HepG2 (cell line): ENCODE measurements around the gene RHBDL1. TPM values are rescaled to one million over a fixed set of nuclear protein-coding genes. Genes with fewer than 3 reads are reported as not detected.

ENCODE experiments used
- ATAC-seq: fragments of 200-7000 bp; cut with Tn5 transposase; 3 replicates; pipeline ENCODE4 v1.9.1; 2020; ENCODE audit warnings: mild to moderate bottlenecking, moderate library complexity
- BruUV-seq: library from RNA; stranded (reverse); fragments of 400-500 nt; replicated peaks from 2 replicates; lab custom pipeline; 2021; lab: Mats Ljungman, UMichigan
- CTCF ChIA-PET: fragments of 300-600 bp; formaldehyde crosslinking; extraction: SDS; loops from one replicate; lab custom pipeline; 2021; ENCODE audit warnings: low total read pairs, inconsistent platforms, low intra/inter-chr PET ratio; lab: Yijun Ruan, JAX
- POLR2A ChIA-PET: fragments of 350-600 bp; sonication (Branson Sonifier 250); formaldehyde crosslinking; loops from one replicate; lab custom pipeline; 2020; ENCODE audit warnings: antibody characterized with exemption, inconsistent platforms; lab: Yijun Ruan, JAX
- DNase-seq: peaks from one replicate; pipeline ENCODE4 v3.0.0-alpha.2; 2015; ENCODE audit warnings: low spot score
- FAIRE-seq: peaks from 3 replicates; lab custom pipeline; 2011; peaks lifted over from hg19 to GRCh38; lab: Jason Lieb, UNC
- H2AFZ ChIP-seq: one replicate; pipeline ENCODE4 v1.6.1; 2011; ENCODE audit warnings: low read length, inconsistent platforms
- H3K27ac ChIP-seq: fragments of 300-600 bp; 3 replicates; pipeline ENCODE4 v1.8.0; 2011; ENCODE audit warnings: mixed run types, mild to moderate bottlenecking, mixed read lengths, low read length, inconsistent platforms; ENCODE audit not compliant: insufficient read depth; ENCODE audit errors: extremely low read length
- H3K27me3 ChIP-seq, 2 experiments: fragments of 200-600 bp in 1 of 2; 2 replicates in 1 of 2; 3 replicates in 1 of 2; pipeline versions ENCODE4 v1.6.0 to v1.8.0; 2011; ENCODE audit warnings: low read length in 2 of 2, mild to moderate bottlenecking in 2 of 2, moderate library complexity in 2 of 2, inconsistent platforms in 1 of 2; ENCODE audit not compliant: insufficient read depth in 2 of 2, control insufficient read depth in 1 of 2
- H3K36me3 ChIP-seq, 2 experiments: fragments of 200-600 bp in 1 of 2; replicated peaks in 1 of 2; 2 replicates in 1 of 2; 3 replicates in 1 of 2; pipeline versions ENCODE4 v1.5.1 to v1.8.0; 2011; ENCODE audit warnings: low read length in 2 of 2, inconsistent platforms in 1 of 2; ENCODE audit not compliant: insufficient read depth in 2 of 2, control insufficient read depth in 1 of 2
- H3K4me1 ChIP-seq: 2 replicates; pipeline ENCODE4 v1.5.1; 2012; ENCODE audit warnings: low read length, inconsistent platforms; ENCODE audit not compliant: insufficient read depth
- H3K4me2 ChIP-seq: 2 replicates; pipeline ENCODE4 v1.6.0; 2011; ENCODE audit warnings: low read depth, low read length, inconsistent platforms
- H3K4me3 ChIP-seq, 3 experiments: fragments of 200-600 bp in 1 of 3; sonication (generic), shearing (Covaris generic) in 1 of 3; replicated peaks in 1 of 3; 2 replicates each; pipeline ENCODE4 v1.5.1; 2011 to 2016; ENCODE audit warnings: low read length in 3 of 3, inconsistent platforms in 2 of 3, low read depth in 2 of 3, mild to moderate bottlenecking in 2 of 3, control low read depth in 1 of 3, mixed read lengths in 1 of 3; ENCODE audit not compliant: insufficient read depth in 1 of 3
- H3K79me2 ChIP-seq: one replicate; pipeline ENCODE4 v1.6.1; 2011; ENCODE audit warnings: low read length, inconsistent platforms; ENCODE audit not compliant: insufficient read depth
- H3K9ac ChIP-seq: 2 replicates; pipeline ENCODE4 v1.6.0; 2011; ENCODE audit warnings: mild to moderate bottlenecking, low read depth, low read length, inconsistent platforms; ENCODE audit not compliant: insufficient read depth
- H3K9me3 ChIP-seq: 2 replicates; pipeline ENCODE4 v1.5.1; 2012; ENCODE audit warnings: mild to moderate bottlenecking, low read length
- H4K20me1 ChIP-seq: 2 replicates; pipeline ENCODE4 v1.6.0; 2011; ENCODE audit warnings: inconsistent platforms, mild to moderate bottlenecking, low read length, moderate library complexity; ENCODE audit not compliant: insufficient read depth
- AGO2 ChIP-seq: fragments of 200-400 bp; formaldehyde crosslinking; optimal IDR thresholded peaks from 2 replicates; pipeline ENCODE3; 2017; ENCODE audit warnings: mild to moderate bottlenecking, low read depth, low read length, moderate library complexity
- DNMT1 ChIP-seq: sonication (generic); formaldehyde crosslinking; IDR thresholded peaks from 2 replicates; pipeline ENCODE4 v1.5.1; 2020; ENCODE audit warnings: mild to moderate bottlenecking, missing genetic modification reagents
- ELF1 ChIP-seq: sonication (generic); formaldehyde crosslinking; IDR thresholded peaks from 2 replicates; pipeline ENCODE4 v1.4.0; 2020; ENCODE audit warnings: missing genetic modification reagents
- HNRNPL ChIP-seq: fragments of 200-400 bp; formaldehyde crosslinking; IDR thresholded peaks from 2 replicates; pipeline ENCODE4 v1.6.1; 2017; ENCODE audit warnings: mild to moderate bottlenecking, low read depth, low read length
- NAIF1 ChIP-seq: sonication (generic); formaldehyde crosslinking; IDR thresholded peaks from 2 replicates; pipeline ENCODE4 v1.5.0; 2020; ENCODE audit warnings: mild to moderate bottlenecking, missing genetic modification reagents, borderline replicate concordance
- ZFP37 ChIP-seq: sonication (generic); formaldehyde crosslinking; IDR thresholded peaks from 2 replicates; pipeline ENCODE4 v1.4.0; 2020; ENCODE audit warnings: missing genetic modification reagents, borderline replicate concordance
- ZSCAN22 ChIP-seq: sonication (generic); formaldehyde crosslinking; IDR thresholded peaks from 2 replicates; pipeline ENCODE4 v1.4.0; 2020; ENCODE audit warnings: mild to moderate bottlenecking, missing genetic modification reagents
- WGBS: methylation state at CpG from one replicate; pipeline ENCODE4 v1.1.6; 2017; ENCODE audit warnings: low lambda C conversion rate; 5-methylcytosine and 5-hydroxymethylcytosine counted together
- in situ Hi-C: cut with HindIII; loops from 2 replicates; pipeline ENCODE4 v1.10.0; 2017; ENCODE audit warnings: low pct_unique_long_range_greater_than_20kb; ENCODE audit not compliant: extremely low pct_ligation_motif_present
- intact Hi-C: fragments of 100-400 bp; cut with micrococcal nuclease; formaldehyde crosslinking; loops from one replicate; pipeline ENCODE4 v1.10.0; 2022; ENCODE audit not compliant: unreplicated experiment
- polyA plus RNA-seq, 8 experiments: library from polyadenylated mRNA; depleted of rRNA in 3 of 8; stranded (reverse) in 7 of 8; unstranded in 1 of 8; fragments of >200 nt; fragmentation: Illumina TruSeq in 4 of 8; extraction: Trizol in 4 of 8; gene quantifications; 2 replicates each; pipeline versions ENCODE4 v1.2.1 to v1.2.3, GENCODE V29; 2011 to 2016; ENCODE audit warnings: low read depth in 4 of 8, missing spikeins in 1 of 8, mixed read lengths in 1 of 8; ENCODE audit not compliant: insufficient read depth in 1 of 8
- total RNA-seq, 5 experiments: library from RNA; depleted of rRNA; stranded (reverse); fragments of >200 nt; fragmentation: Illumina TruSeq; extraction: Trizol; gene quantifications; 2 replicates each; pipeline ENCODE4 v1.2.3, GENCODE V29; 2016; ENCODE audit warnings: low read depth in 1 of 5
- TF ChIP-seq, protein P1 (sequence below): sonication (generic); formaldehyde crosslinking; IDR thresholded peaks from 2 replicates; pipeline ENCODE4 v1.4.0; 2020; ENCODE audit warnings: missing genetic modification reagents

RHBDL1 gene
- total and polyA plus RNA-seq, 2 of the 13 experiments (the other 11 are each of a cell fraction or from before 2014, with no cell fraction given): 1.8 to 3.8 TPM

DNA sequence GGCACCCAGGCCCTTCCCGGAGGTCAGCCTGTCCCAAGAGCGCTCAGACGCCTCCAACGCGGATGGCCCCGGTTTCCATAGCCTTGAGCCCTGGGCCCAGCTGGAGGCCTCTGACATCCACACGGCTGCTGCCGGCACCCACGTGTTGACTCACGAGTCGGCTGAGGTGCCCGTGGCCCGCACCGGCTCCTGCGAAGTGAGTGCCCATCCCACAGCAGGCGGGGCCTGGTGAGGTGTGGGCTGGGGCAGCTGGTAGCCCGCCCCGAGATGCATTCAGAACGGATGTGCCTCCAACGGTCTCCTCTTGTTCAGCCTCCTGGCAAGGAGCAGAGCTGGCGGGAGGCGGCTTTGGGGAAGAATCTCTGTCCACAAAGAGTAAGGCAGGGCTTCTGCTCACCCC is 23.6 kb upstream of the RHBDL1 start:
- Histone ChIP-seq H3K9me3 (no peaks in the 10 kb centered on the region), H4K20me1 (no peaks in the 10 kb centered on the region), H3K4me2 (no peak overlapping the region), H2AFZ (no peak overlapping the region), H3K27ac (no peak overlapping the region), H3K4me1 (peaks cover 58% of the 10 kb centered on the region), H3K36me3 (peaks cover 2 to 3% of the 10 kb centered on the region in 2 experiments; a peak in 1 of 5 replicates), H3K27me3 (no peaks in the 10 kb centered on the region), H3K9ac (no peak overlapping the region), H3K4me3 (no peak overlapping the region), H3K79me2 (peaks cover 6% of the 10 kb centered on the region)
- FAIRE-seq (no peak), DNase-seq (no peak), ATAC-seq (no peak)
- intact Hi-C loops: no loop called here
- TF ChIP-seq ZFP37 (CRISPR knock-in tag) (no peak), ZSCAN22 (CRISPR knock-in tag) (no peak), AGO2 (peak; percentile 21), NAIF1 (CRISPR knock-in tag) (no peak), DNMT1 (CRISPR knock-in tag) (no peak)
- 100% methylated on average over 5 of the region's 22 CpGs for WGBS
- ChIA-PET CTCF (no interaction called here), POLR2A (interaction anchor here (1.8 kb wide), 1 partner anchor 8 kb away, joined by 4 read pairs; no protein-coding TSS in a partner anchor)
- BruUV-seq: no TSS peak
- in situ Hi-C loops: no loop called here

DNA sequence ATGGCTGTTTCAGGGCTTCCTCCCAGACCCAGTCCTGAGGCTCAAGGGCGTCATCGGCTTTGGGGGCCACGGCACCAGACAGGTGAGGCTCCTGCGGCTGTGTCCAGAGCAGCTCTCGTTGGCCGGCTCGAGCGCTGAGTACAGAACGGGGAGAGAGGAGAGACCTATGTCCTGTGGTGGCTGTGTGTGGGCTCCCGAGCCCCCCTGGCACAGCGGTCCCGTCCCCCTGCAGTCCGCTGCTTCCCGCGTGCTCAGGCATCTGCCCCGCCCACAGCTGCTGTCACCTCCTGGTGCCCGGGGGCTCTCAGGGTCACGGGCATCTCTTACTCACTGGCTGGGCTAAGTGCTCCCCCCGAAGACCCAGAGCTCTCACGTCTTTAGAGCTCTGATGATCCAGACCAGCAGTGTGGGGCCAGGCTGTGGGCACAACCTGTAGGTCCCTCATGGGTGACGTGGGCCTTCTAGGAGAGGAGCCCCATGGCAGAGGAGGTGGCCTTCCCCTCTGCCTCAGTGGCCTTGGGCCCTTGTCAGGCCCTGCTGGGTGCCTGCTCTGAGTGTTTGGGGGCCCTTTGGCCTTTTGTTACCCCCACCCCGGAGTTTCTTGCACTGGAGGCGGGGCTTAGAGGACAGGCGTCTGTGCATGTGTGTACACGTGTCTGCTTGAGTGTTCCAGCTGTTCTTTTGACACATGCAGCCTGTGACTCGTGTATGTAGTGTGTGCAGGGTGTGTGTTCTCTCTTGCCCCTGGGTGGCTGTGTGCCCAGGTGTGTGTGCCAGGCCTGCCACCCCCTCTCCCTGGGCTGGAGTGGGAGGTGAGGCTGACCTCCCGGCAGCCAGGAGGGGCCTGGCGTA is 22.8 kb upstream of the RHBDL1 start:
- no TSS peak for BruUV-seq
- Histone ChIP-seq H3K9ac (no peak overlapping the region), H3K9me3 (no peaks in the 10 kb centered on the region), H3K4me3 (no peak overlapping the region), H3K27me3 (no peaks in the 10 kb centered on the region), H3K4me2 (no peak overlapping the region), H3K27ac (peak overlapping the region; percentile 58), H3K4me1 (peaks cover 50% of the 10 kb centered on the region), H4K20me1 (no peaks in the 10 kb centered on the region), H3K79me2 (peaks cover 4% of the 10 kb centered on the region), H2AFZ (no peak overlapping the region), H3K36me3 (peaks cover 2 to 3% of the 10 kb centered on the region in 2 experiments; a peak in 1 of 5 replicates)
- WGBS: 92% methylated on average over 22 of the region's 28 CpGs
- CTCF ChIA-PET: no interaction called here
- in situ Hi-C loops (no loop called here), intact Hi-C loops (no loop called here)
- TF ChIP-seq ELF1: no peak
- TF ChIP-seq HNRNPL: 0 out of 2 replicates have a peak, but pooled peaks have one; percentile 40
- TF ChIP-seq, protein P1, sequence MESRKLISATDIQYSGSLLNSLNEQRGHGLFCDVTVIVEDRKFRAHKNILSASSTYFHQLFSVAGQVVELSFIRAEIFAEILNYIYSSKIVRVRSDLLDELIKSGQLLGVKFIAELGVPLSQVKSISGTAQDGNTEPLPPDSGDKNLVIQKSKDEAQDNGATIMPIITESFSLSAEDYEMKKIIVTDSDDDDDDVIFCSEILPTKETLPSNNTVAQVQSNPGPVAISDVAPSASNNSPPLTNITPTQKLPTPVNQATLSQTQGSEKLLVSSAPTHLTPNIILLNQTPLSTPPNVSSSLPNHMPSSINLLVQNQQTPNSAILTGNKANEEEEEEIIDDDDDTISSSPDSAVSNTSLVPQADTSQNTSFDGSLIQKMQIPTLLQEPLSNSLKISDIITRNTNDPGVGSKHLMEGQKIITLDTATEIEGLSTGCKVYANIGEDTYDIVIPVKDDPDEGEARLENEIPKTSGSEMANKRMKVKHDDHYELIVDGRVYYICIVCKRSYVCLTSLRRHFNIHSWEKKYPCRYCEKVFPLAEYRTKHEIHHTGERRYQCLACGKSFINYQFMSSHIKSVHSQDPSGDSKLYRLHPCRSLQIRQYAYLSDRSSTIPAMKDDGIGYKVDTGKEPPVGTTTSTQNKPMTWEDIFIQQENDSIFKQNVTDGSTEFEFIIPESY (CRISPR knock-in tag): peak; percentile 71
- no peak for DNase-seq
- no peak for ATAC-seq
- POLR2A ChIA-PET: interaction anchor here (1.8 kb wide), 1 partner anchor 9 kb away, joined by 4 read pairs; no protein-coding TSS in a partner anchor
- FAIRE-seq: no peak
